AG10803 (cell line): ENCODE measurements around the gene DECR2.
"Not testable (repeated sequence)": the region's sequence is repeated elsewhere in the genome, so short reads cannot be mapped to it uniquely, and the experiment has no call there.

ENCODE experiments used
- DNase-seq: peaks from one replicate; pipeline ENCODE4 v3.0.0; 2010; ENCODE audit warnings: low read depth
- H3K4me3 ChIP-seq: 2 replicates; pipeline ENCODE4 v1.5.1; 2011; ENCODE audit warnings: mild to moderate bottlenecking, low read length, control low read depth
- CTCF ChIP-seq: conservative IDR thresholded peaks from 2 replicates; pipeline ENCODE4 v1.5.1; 2011; ENCODE audit warnings: mild to moderate bottlenecking, low read length, control low read depth, inconsistent platforms

DECR2 gene

GRCh38 chr16:414395-415169 is 12.9 kb downstream of the DECR2 start:
- DNase-seq, result peak; percentile 43
- no peak overlapping the region for H3K4me3 ChIP-seq
- TF ChIP-seq CTCF, result no peak

GRCh38 chr16:415170-415498 is 13.4 kb downstream of the DECR2 start:
- not testable (repeated sequence) for DNase-seq, H3K4me3 ChIP-seq

GRCh38 chr16:422179-422578 is 20.5 kb downstream of the DECR2 start:
- DNase-seq, result not testable (repeated sequence)

GRCh38 chr16:424033-424622 is 22.4 kb downstream of the DECR2 start:
- TF ChIP-seq CTCF, result no peak
- H3K4me3 ChIP-seq, result peak overlapping the region; percentile 61
- peak; percentile 100 for DNase-seq

More at GRCh38 chr16:422179-422578, 20.5 kb downstream of the DECR2 start:
- not testable (repeated sequence) for H3K4me3 ChIP-seq

- no peak for TF ChIP-seq CTCF
- peak; percentile 41 for DNase-seq
- peak overlapping the region; percentile 61 for H3K4me3 ChIP-seq
Measured at GRCh38 chr16:424623-425081, 23.0 kb downstream of the DECR2 start.

- TF ChIP-seq CTCF, result no peak; the same call in 1 of the 2 replicates
- peak within 1 kb of the TSS; percentile 81 for H3K4me3 ChIP-seq
- peak; percentile 70 for DNase-seq
Measured at GRCh38 chr16:425082-425718, 23.5 kb downstream of the DECR2 start, which contains the start of gene RAB11FIP3. Gene RAB11FIP3 (plus strand): TSS chr16:425649. CDS start chr16:426007, 358 bp downstream.

GRCh38 chr16:425740-426114 is 24.0 kb downstream of the DECR2 start:
- no peak for TF ChIP-seq CTCF
- H3K4me3 ChIP-seq, result peak overlapping the region; percentile 81
- DNase-seq, result no peak
